Neural progenitor cell (in vitro differentiated cells): ENCODE measurements around the gene PLPPR3. TPM values are rescaled to one million over a fixed set of nuclear protein-coding genes. Genes with fewer than 3 reads are reported as not detected.
A peak's percentile ranks its signal among the peaks of the same experiment; 100 is the strongest.

ENCODE experiments used
- DNase-seq: peaks from one replicate; pipeline ENCODE4 v3.0.0-alpha.2; 2016; ENCODE audit warnings: low spot score
- H2AFZ ChIP-seq: fragments of 200-600 bp; sonication (generic); replicated peaks from 2 replicates; pipeline ENCODE4 v1.6.1; 2016; ENCODE audit warnings: antibody characterized with exemption
- H3F3A ChIP-seq: fragments of 200-600 bp; sonication (generic); 2 replicates; pipeline ENCODE4 v1.6.1; 2016; ENCODE audit warnings: antibody characterized with exemption, low read depth
- H3K27ac ChIP-seq: fragments of 200-600 bp; sonication (generic); 2 replicates; pipeline ENCODE4 v1.5.1; 2016; ENCODE audit warnings: mild to moderate bottlenecking
- H3K27me3 ChIP-seq: fragments of 200-600 bp; sonication (generic); 2 replicates; pipeline ENCODE4 v1.6.1; 2016; ENCODE audit warnings: mild to moderate bottlenecking, moderate library complexity
- H3K36me3 ChIP-seq: fragments of 200-600 bp; sonication (generic); 2 replicates; pipeline ENCODE4 v1.5.1; 2016
- H3K4me1 ChIP-seq: fragments of 200-600 bp; sonication (generic); 2 replicates; pipeline ENCODE4 v1.6.1; 2016; ENCODE audit warnings: mixed run types
- H3K4me2 ChIP-seq: fragments of 200-600 bp; sonication (generic); 2 replicates; pipeline ENCODE4 v1.6.1; 2016
- H3K4me3 ChIP-seq: fragments of 200-600 bp; sonication (generic); 2 replicates; pipeline ENCODE4 v1.5.1; 2016
- H3K79me2 ChIP-seq: fragments of 200-600 bp; sonication (generic); 2 replicates; pipeline ENCODE4 v1.6.1; 2016; ENCODE audit warnings: low read depth
- H3K9ac ChIP-seq: fragments of 200-600 bp; sonication (generic); 2 replicates; pipeline ENCODE4 v1.6.1; 2016
- H3K9me3 ChIP-seq: fragments of 200-600 bp; sonication (generic); 2 replicates; pipeline ENCODE4 v1.5.1; 2016; ENCODE audit warnings: low read depth
- H4K20me1 ChIP-seq: fragments of 200-600 bp; sonication (generic); 2 replicates; pipeline ENCODE4 v1.6.1; 2016; ENCODE audit warnings: low read depth
- H3K27ac Mint-ChIP-seq: 3 replicates; pipeline ENCODE4 v1.8.0; 2021; ENCODE audit warnings: mixed read lengths
- H3K27me3 Mint-ChIP-seq: 2 replicates; pipeline ENCODE4 v1.8.0; 2022; ENCODE audit warnings: low read depth, mild to moderate bottlenecking, inconsistent platforms, moderate library complexity, mixed read lengths; ENCODE audit not compliant: insufficient read depth
- H3K36me3 Mint-ChIP-seq: 3 replicates; pipeline ENCODE4 v1.8.0; 2021; ENCODE audit warnings: mixed read lengths
- H3K4me1 Mint-ChIP-seq: 3 replicates; pipeline ENCODE4 v1.8.0; 2021; ENCODE audit warnings: mixed read lengths
- H3K4me3 Mint-ChIP-seq: 3 replicates; pipeline ENCODE4 v1.8.0; 2021; ENCODE audit warnings: mild to moderate bottlenecking, moderate library complexity, mixed read lengths
- H3K9me3 Mint-ChIP-seq: 3 replicates; pipeline ENCODE4 v1.8.0; 2020; ENCODE audit warnings: mixed read lengths
- EZH2 ChIP-seq: fragments of 200-600 bp; sonication (generic); IDR thresholded peaks from 2 replicates; pipeline ENCODE4 v1.6.1; 2017; ENCODE audit warnings: antibody characterized with exemption, mild to moderate bottlenecking, moderate library complexity
- EZH2phosphoT487 ChIP-seq: fragments of 200-600 bp; sonication (generic); IDR thresholded peaks from 2 replicates; pipeline ENCODE4 v1.6.1; 2017; ENCODE audit warnings: antibody characterized with exemption
- total RNA-seq: library from RNA; depleted of rRNA; stranded (reverse); fragments of >200 nt; gene quantifications from 2 replicates; pipeline ENCODE4 v1.2.3, GENCODE V29; 2015; ENCODE audit warnings: low replicate concordance
- TF ChIP-seq, protein P1 (sequence below): fragments of 200-600 bp; sonication (generic); IDR thresholded peaks from 2 replicates; pipeline ENCODE4 v1.5.1; 2017; ENCODE audit warnings: antibody characterized with exemption, mild to moderate bottlenecking

PLPPR3 gene
- total RNA-seq, 1 donor from 2014 or later = 15.6 TPM

- Histone ChIP-seq H3F3A (peaks cover 70% of the 10 kb centered on the region), H3K4me2 (no peak overlapping the region), H3K9ac (no peak overlapping the region), H2AFZ (no peak overlapping the region), H4K20me1 (peaks cover 91% of the 10 kb centered on the region), H3K27me3 (no peaks in the 10 kb centered on the region), H3K79me2 (peaks cover 70% of the 10 kb centered on the region), H3K9me3 (no peaks in the 10 kb centered on the region), H3K4me1 (no peaks in the 10 kb centered on the region), H3K4me3 (no peak overlapping the region), H3K36me3 (peaks cover 3% of the 10 kb centered on the region), H3K27ac (no peak overlapping the region)
- Mint-ChIP-seq H3K4me3 (peak overlapping the region; percentile 29), H3K36me3 (peaks cover 30% of the 10 kb centered on the region), H3K27ac (no peak overlapping the region), H3K27me3 (peaks cover 12% of the 10 kb centered on the region), H3K9me3 (no peaks in the 10 kb centered on the region), H3K4me1 (peaks cover 8% of the 10 kb centered on the region)
- DNase-seq = no peak
- TF ChIP-seq EZH2 (no peak), EZH2phosphoT487 (no peak)
- TF ChIP-seq, protein P1, sequence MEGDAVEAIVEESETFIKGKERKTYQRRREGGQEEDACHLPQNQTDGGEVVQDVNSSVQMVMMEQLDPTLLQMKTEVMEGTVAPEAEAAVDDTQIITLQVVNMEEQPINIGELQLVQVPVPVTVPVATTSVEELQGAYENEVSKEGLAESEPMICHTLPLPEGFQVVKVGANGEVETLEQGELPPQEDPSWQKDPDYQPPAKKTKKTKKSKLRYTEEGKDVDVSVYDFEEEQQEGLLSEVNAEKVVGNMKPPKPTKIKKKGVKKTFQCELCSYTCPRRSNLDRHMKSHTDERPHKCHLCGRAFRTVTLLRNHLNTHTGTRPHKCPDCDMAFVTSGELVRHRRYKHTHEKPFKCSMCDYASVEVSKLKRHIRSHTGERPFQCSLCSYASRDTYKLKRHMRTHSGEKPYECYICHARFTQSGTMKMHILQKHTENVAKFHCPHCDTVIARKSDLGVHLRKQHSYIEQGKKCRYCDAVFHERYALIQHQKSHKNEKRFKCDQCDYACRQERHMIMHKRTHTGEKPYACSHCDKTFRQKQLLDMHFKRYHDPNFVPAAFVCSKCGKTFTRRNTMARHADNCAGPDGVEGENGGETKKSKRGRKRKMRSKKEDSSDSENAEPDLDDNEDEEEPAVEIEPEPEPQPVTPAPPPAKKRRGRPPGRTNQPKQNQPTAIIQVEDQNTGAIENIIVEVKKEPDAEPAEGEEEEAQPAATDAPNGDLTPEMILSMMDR = no peak
Measured at GRCh38 chr19:807627-808422, 13.9 kb downstream of the PLPPR3 start.

GRCh38 chr19:806815-807421 is 14.8 kb downstream of the PLPPR3 start:
- Mint-ChIP-seq H3K4me1 (peaks cover 18% of the 10 kb centered on the region), H3K27me3 (peaks cover 15% of the 10 kb centered on the region), H3K9me3 (no peaks in the 10 kb centered on the region), H3K27ac (no peak overlapping the region), H3K36me3 (peaks cover 34% of the 10 kb centered on the region), H3K4me3 (no peak overlapping the region)
- Histone ChIP-seq H3K36me3 (peaks cover 3% of the 10 kb centered on the region), H3K4me2 (no peak overlapping the region), H3K27ac (no peak overlapping the region), H4K20me1 (peaks cover 99% of the 10 kb centered on the region), H2AFZ (no peak overlapping the region), H3F3A (peaks cover 73% of the 10 kb centered on the region), H3K79me2 (peaks cover 79% of the 10 kb centered on the region), H3K27me3 (no peaks in the 10 kb centered on the region), H3K4me3 (no peak overlapping the region), H3K9me3 (no peaks in the 10 kb centered on the region), H3K4me1 (peaks cover 8% of the 10 kb centered on the region), H3K9ac (no peak overlapping the region)
- DNase-seq = no peak
- TF ChIP-seq, protein P1 = peak; percentile 5
- TF ChIP-seq EZH2 = no peak

GRCh38 chr19:805600-806550 is 15.9 kb downstream of the PLPPR3 start:
- H3K27me3 Mint-ChIP-seq = peaks cover 15% of the 10 kb centered on the region
- DNase-seq = no peak
- Histone ChIP-seq H2AFZ (no peak overlapping the region), H3K4me1 (peaks cover 19% of the 10 kb centered on the region), H3K79me2 (peaks cover 89% of the 10 kb centered on the region), H3K9me3 (no peaks in the 10 kb centered on the region), H3K27me3 (no peaks in the 10 kb centered on the region), H3K27ac (no peak overlapping the region), H3K36me3 (peaks cover 3% of the 10 kb centered on the region), H3K4me2 (no peak overlapping the region), H3F3A (peaks cover 63% of the 10 kb centered on the region), H3K4me3 (no peak overlapping the region), H3K9ac (no peak overlapping the region), H4K20me1 (peaks cover 100% of the 10 kb centered on the region)
- peaks cover 24% of the 10 kb centered on the region for H3K4me1 Mint-ChIP-seq
- no peaks in the 10 kb centered on the region for H3K9me3 Mint-ChIP-seq
- H3K4me3 Mint-ChIP-seq = no peak overlapping the region
- H3K36me3 Mint-ChIP-seq = peaks cover 26% of the 10 kb centered on the region
- H3K27ac Mint-ChIP-seq = no peak overlapping the region
- TF ChIP-seq, protein P1 = no peak
- TF ChIP-seq EZH2phosphoT487 (no peak), EZH2 (no peak)
